Activated naive CD8-positive, alpha-beta T cell treated with anti-CD3 and anti-CD28 coated beads, Interleukin-2, amount 10 ng/mL, durations not matched to agents 7 days and 5 days (primary cell): ENCODE measurements around the gene RNF223. TPM values are rescaled to one million over a fixed set of nuclear protein-coding genes. Genes with fewer than 3 reads are reported as not detected.
A peak's percentile ranks its signal among the peaks of the same experiment; 100 is the strongest.
"Not testable (repeated sequence)": the region's sequence is repeated elsewhere in the genome, so short reads cannot be mapped to it uniquely, and the experiment has no call there.

Experiments used
- ATAC-seq: fragments of 150-1000 bp; cut with Tn5 transposase; one replicate; pipeline ENCODE4 v1.10.0; 2021; ENCODE audit warnings: low read depth, moderate library complexity
- POLR2A ChIA-PET: fragments of 350-600 bp; sonication (Branson Sonifier 250); formaldehyde crosslinking; loops from one replicate; lab custom pipeline; 2021; ENCODE audit warnings: antibody characterized with exemption; lab: Charles Lee
- DNase-seq: peaks from one replicate; pipeline ENCODE4 v3.0.0; 2021
- H3K27ac Mint-ChIP-seq: one replicate; pipeline ENCODE4 v1.8.0; 2022; ENCODE audit warnings: mild to moderate bottlenecking, mixed read lengths
- H3K27me3 Mint-ChIP-seq: one replicate; pipeline ENCODE4 v1.8.0; 2022; ENCODE audit warnings: mild to moderate bottlenecking, moderate library complexity, mixed read lengths
- H3K36me3 Mint-ChIP-seq: one replicate; pipeline ENCODE4 v1.8.0; 2021; ENCODE audit warnings: mild to moderate bottlenecking, mixed read lengths
- H3K4me1 Mint-ChIP-seq: one replicate; pipeline ENCODE4 v1.8.0; 2021; ENCODE audit warnings: mixed read lengths
- H3K4me3 Mint-ChIP-seq: one replicate; pipeline ENCODE4 v1.8.0; 2022; ENCODE audit warnings: mild to moderate bottlenecking, moderate library complexity, mixed read lengths
- H3K9me3 Mint-ChIP-seq: one replicate; pipeline ENCODE4 v1.8.0; 2021; ENCODE audit warnings: mixed read lengths
- total RNA-seq, 2 experiments: library from RNA; stranded (reverse); gene quantifications; one replicate each; pipeline ENCODE4 v1.2.3, GENCODE V29; 2021

The RNF223 gene
- total RNA-seq, 2 experiments from 2014 or later, result not detected

- DNase-seq (no peak), ATAC-seq (no peak)
- H3K27me3 Mint-ChIP-seq, result peaks cover 9% of the 10 kb centered on the region
- peak overlapping the region; percentile 83 for H3K27ac Mint-ChIP-seq
- H3K4me1 Mint-ChIP-seq, result peaks cover 22% of the 10 kb centered on the region
- POLR2A ChIA-PET, result interaction anchor here (1.4 to 5.0 kb wide), 2 partner anchors 22 to 59 kb away, joined by 3 to 46 read pairs; no protein-coding TSS in a partner anchor
- H3K4me3 Mint-ChIP-seq, result peak overlapping the region; percentile 87
- H3K36me3 Mint-ChIP-seq, result peaks cover 11% of the 10 kb centered on the region
- no peaks in the 10 kb centered on the region for H3K9me3 Mint-ChIP-seq
Observed at GRCh38 chr1:1061682-1062345, 12.3 kb downstream of the RNF223 start.

- Mint-ChIP-seq H3K27me3 (peaks cover 9% of the 10 kb centered on the region), H3K36me3 (peaks cover 11% of the 10 kb centered on the region), H3K9me3 (no peaks in the 10 kb centered on the region), H3K4me3 (peak overlapping the region; percentile 87), H3K27ac (peak overlapping the region; percentile 67), H3K4me1 (peaks cover 19% of the 10 kb centered on the region)
- DNase-seq (no peak), ATAC-seq (no peak)
- POLR2A ChIA-PET, result interaction anchor here (0.6 to 3.1 kb wide), 4 partner anchors 16 to 46 kb away, joined by 3 to 26 read pairs (median 6); no protein-coding TSS in a partner anchor
Observed at GRCh38 chr1:1060281-1061000, 13.7 kb downstream of the RNF223 start.

- DNase-seq, result peak; percentile 100
- Mint-ChIP-seq H3K36me3 (peaks cover 11% of the 10 kb centered on the region), H3K4me3 (peak overlapping the region; percentile 87), H3K4me1 (peaks cover 19% of the 10 kb centered on the region), H3K27ac (peak overlapping the region; percentile 67), H3K9me3 (no peaks in the 10 kb centered on the region), H3K27me3 (peaks cover 9% of the 10 kb centered on the region)
- ATAC-seq, result peak; percentile 55
- POLR2A ChIA-PET, result interaction anchor here (0.8 to 3.1 kb wide), 5 partner anchors 15 to 191 kb away, joined by 3 to 26 read pairs (median 5); partner anchors contain the start of gene ISG15
Observed at GRCh38 chr1:1059494-1060280, 14.4 kb downstream of the RNF223 start.

DNA sequence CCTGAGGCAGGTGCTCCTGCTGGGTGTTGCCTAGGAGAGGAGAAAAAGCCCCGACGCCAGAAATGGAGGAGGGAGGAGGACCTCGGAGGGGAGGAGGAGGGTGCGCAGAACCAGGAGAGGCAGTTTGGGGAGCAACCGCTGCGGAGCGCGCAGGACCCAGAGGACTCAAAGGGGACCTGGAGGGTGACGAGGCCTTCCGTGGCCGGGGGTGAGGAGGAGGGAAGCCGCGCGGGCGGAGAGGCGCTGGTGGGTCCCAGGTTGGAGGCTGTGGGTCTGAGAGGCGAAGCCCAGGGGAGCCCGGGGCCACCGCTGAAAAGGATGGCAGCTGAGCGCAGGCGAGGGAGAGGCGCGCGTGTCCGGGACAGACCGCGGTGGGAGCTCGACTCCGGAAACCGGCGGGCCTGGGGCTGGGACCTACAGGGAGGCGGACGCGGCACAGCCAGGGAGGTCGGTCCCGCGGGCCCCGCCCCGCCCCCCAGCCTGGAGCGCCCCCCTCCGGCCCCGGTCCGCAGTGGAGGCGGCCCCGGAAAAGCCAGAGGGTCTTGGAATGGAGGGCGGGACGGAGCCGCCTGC lies 15.1 kb downstream of the RNF223 start:
- Mint-ChIP-seq H3K36me3 (peaks cover 11% of the 10 kb centered on the region), H3K27ac (peak overlapping the region; percentile 73), H3K4me3 (peak overlapping the region; percentile 86), H3K27me3 (peaks cover 9% of the 10 kb centered on the region), H3K4me1 (peaks cover 19% of the 10 kb centered on the region), H3K9me3 (no peaks in the 10 kb centered on the region)
- POLR2A ChIA-PET, result interaction anchor here (0.8 to 3.1 kb wide), 6 partner anchors 15 to 192 kb away, joined by 3 to 26 read pairs (median 4); partner anchors contain the start of genes AGRN and ISG15
- DNase-seq (no peak), ATAC-seq (peak; percentile 48)

- Mint-ChIP-seq H3K4me3 (peak overlapping the region; percentile 86), H3K27me3 (peaks cover 9% of the 10 kb centered on the region), H3K27ac (peak overlapping the region; percentile 73), H3K36me3 (peaks cover 11% of the 10 kb centered on the region), H3K9me3 (no peaks in the 10 kb centered on the region), H3K4me1 (peaks cover 18% of the 10 kb centered on the region)
- DNase-seq (no peak), ATAC-seq (no peak)
- POLR2A ChIA-PET, result interaction anchor here (1.0 to 3.1 kb wide), 3 partner anchors 19 to 39 kb away, joined by 3 to 26 read pairs (median 9); partner anchors contain the start of gene AGRN
Observed at GRCh38 chr1:1058088-1058905, 15.8 kb downstream of the RNF223 start.

GRCh38 chr1:1057769-1058087 lies 16.4 kb downstream of the RNF223 start:
- DNase-seq, H3K27ac Mint-ChIP-seq, H3K4me3 Mint-ChIP-seq, ATAC-seq, H3K9me3 Mint-ChIP-seq, H3K27me3 Mint-ChIP-seq, POLR2A ChIA-PET: not testable (repeated sequence)
- Mint-ChIP-seq H3K36me3 (peaks cover 11% of the 10 kb centered on the region), H3K4me1 (peaks cover 16% of the 10 kb centered on the region)

- H3K36me3 Mint-ChIP-seq, result peaks cover 14% of the 10 kb centered on the region
- POLR2A ChIA-PET, result interaction anchor here (1.3 kb wide), 1 partner anchor 23 kb away, joined by 4 read pairs; no protein-coding TSS in a partner anchor
- no peak for ATAC-seq
Observed at GRCh38 chr1:1055841-1056736, 18.0 kb downstream of the RNF223 start.

DNA sequence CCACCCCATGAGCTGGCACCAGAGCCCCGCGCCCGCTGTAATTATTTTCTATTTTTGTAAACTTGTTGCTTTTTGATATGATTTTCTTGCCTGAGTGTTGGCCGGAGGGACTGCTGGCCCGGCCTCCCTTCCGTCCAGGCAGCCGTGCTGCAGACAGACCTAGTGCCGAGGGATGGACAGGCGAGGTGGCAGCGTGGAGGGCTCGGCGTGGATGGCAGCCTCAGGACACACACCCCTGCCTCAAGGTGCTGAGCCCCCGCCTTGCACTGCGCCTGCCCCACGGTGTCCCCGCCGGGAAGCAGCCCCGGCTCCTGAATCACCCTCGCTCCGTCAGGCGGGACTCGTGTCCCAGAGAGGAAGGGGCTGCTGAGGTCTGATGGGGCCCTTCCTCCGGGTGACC lies 19.1 kb downstream of the RNF223 start:
- Mint-ChIP-seq H3K36me3 (peaks cover 8% of the 10 kb centered on the region), H3K27me3 (peaks cover 9% of the 10 kb centered on the region), H3K27ac (no peak overlapping the region), H3K4me1 (peaks cover 10% of the 10 kb centered on the region), H3K9me3 (peaks cover 3% of the 10 kb centered on the region), H3K4me3 (no peak overlapping the region)
- POLR2A ChIA-PET, result interaction anchor here (1.3 kb wide), 1 partner anchor 21 kb away, joined by 4 read pairs; no protein-coding TSS in a partner anchor
- DNase-seq, result no peak
- ATAC-seq, result no peak

More at GRCh38 chr1:1055841-1056736, 18.0 kb downstream of the RNF223 start:
- Mint-ChIP-seq H3K27me3 (peaks cover 9% of the 10 kb centered on the region), H3K4me3 (no peak overlapping the region), H3K27ac (no peak overlapping the region), H3K9me3 (peaks cover 3% of the 10 kb centered on the region), H3K4me1 (peaks cover 14% of the 10 kb centered on the region)
- DNase-seq, result no peak

DNA sequence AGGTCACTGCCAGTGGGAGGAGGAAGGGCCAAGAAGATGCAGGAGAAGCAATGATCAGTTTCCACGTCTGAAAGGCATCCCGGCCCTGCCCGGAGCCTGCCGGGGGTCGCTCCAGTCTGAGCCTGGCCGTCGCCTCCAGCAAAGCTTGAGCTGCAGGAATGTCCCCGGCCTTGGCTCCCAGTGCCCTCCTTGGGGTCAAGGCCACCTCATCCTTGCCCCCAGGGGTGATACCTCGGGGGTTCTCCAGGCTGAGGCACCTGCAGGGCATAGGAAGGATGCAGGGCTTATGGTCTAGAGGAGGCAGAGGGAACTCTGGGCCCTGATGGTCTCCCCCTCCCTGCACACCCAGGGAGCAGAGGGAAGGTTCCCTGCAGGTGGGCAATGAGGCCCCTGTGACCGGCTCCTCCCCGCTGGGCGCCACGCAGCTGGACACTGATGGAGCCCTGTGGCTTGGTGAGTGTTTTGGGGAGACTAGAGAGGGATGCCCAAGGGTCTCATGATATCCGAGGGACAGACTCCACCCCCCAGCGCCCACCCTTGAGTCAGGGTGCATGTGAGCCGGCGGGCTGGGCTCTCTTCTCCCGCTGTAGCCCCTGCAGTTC lies 19.9 kb downstream of the RNF223 start:
- no peak overlapping the region for H3K4me3 Mint-ChIP-seq
- POLR2A ChIA-PET, result no interaction called here

DNA sequence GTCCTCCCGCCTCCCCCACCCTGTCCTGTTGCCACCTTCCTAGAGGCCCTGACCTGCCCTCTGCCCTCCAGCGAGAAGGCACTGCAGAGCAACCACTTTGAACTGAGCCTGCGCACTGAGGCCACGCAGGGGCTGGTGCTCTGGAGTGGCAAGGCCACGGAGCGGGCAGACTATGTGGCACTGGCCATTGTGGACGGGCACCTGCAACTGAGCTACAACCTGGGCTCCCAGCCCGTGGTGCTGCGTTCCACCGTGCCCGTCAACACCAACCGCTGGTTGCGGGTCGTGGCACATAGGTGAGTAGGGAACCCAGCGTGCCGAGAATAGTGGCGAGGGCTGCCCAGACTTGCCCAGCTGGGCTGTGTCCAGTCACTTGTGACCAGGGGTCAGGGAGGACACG lies 20.4 kb downstream of the RNF223 start:
- DNase-seq (no peak), ATAC-seq (no peak)
- POLR2A ChIA-PET, result no interaction called here
- peaks cover 7% of the 10 kb centered on the region for H3K4me1 Mint-ChIP-seq
- H3K27me3 Mint-ChIP-seq, result peaks cover 9% of the 10 kb centered on the region
- no peak overlapping the region for H3K27ac Mint-ChIP-seq
- no peak overlapping the region for H3K4me3 Mint-ChIP-seq
- peaks cover 6% of the 10 kb centered on the region for H3K36me3 Mint-ChIP-seq
- peaks cover 3% of the 10 kb centered on the region for H3K9me3 Mint-ChIP-seq

More for the DNA sequence above, 19.9 kb downstream of the RNF223 start:
- Mint-ChIP-seq H3K27ac (no peak overlapping the region), H3K4me1 (peaks cover 10% of the 10 kb centered on the region), H3K9me3 (peaks cover 3% of the 10 kb centered on the region), H3K36me3 (peaks cover 6% of the 10 kb centered on the region), H3K27me3 (peaks cover 9% of the 10 kb centered on the region)
- no peak for ATAC-seq
- no peak for DNase-seq

GRCh38 chr1:1053022-1053421 lies 21.1 kb downstream of the RNF223 start:
- POLR2A ChIA-PET, result no interaction called here
- Mint-ChIP-seq H3K9me3 (peaks cover 3% of the 10 kb centered on the region), H3K27me3 (peaks cover 6% of the 10 kb centered on the region), H3K4me1 (peaks cover 2% of the 10 kb centered on the region), H3K27ac (no peak overlapping the region), H3K4me3 (no peak overlapping the region), H3K36me3 (peaks cover 6% of the 10 kb centered on the region)
- DNase-seq (no peak), ATAC-seq (no peak)
